ENCODE measurements around the gene DOCK2. TPM values are rescaled to one million over a fixed set of nuclear protein-coding genes. Genes with fewer than 3 reads are reported as not detected.

DOCK2 gene
- total and polyA plus RNA-seq, 3 donors from 2014 or later = 6.8 to 8.9 (median 7.3) TPM

GRCh38 chr5:169914766-169915165 lies 277.7 kb downstream of the DOCK2 start:
- Histone ChIP-seq H3K4me3 (no peak overlapping the region), H3K27ac (no peak overlapping the region), H3K4me1 (no peaks in the 10 kb centered on the region), H3K36me3 (ENCODE audit: low read depth, missing control alignments) (no peaks in the 10 kb centered on the region), H3K27me3 (no peaks in the 10 kb centered on the region), H3K9me3 (no peaks in the 10 kb centered on the region)
- DNase-seq = peak; percentile 75
- TF ChIP-seq CTCF (IDR thresholded peaks at IDR 0.05) (no peak), POLR2A (IDR thresholded peaks at IDR 0.05) (no peak)
- intact Hi-C loops (cut with DNase I; ENCODE audit: low total_unique reads) = no loop called here
- WGBS, 2 donors = 39 to 68% methylated on average over 2 of the region's 2 CpGs

GRCh38 chr5:169917500-169917899 lies 280.4 kb downstream of the DOCK2 start:
- DNase-seq = no peak
- TF ChIP-seq POLR2A (IDR thresholded peaks at IDR 0.05) (no peak), CTCF (IDR thresholded peaks at IDR 0.05) (no peak)
- Histone ChIP-seq H3K4me3 (no peak overlapping the region), H3K4me1 (no peaks in the 10 kb centered on the region), H3K27me3 (no peaks in the 10 kb centered on the region), H3K36me3 (ENCODE audit: low read depth, missing control alignments) (no peaks in the 10 kb centered on the region), H3K27ac (no peak overlapping the region), H3K9me3 (no peaks in the 10 kb centered on the region)
- intact Hi-C loops (cut with DNase I; ENCODE audit: low total_unique reads) = no loop called here
- 88 to 92% methylated on average over 2 of the region's 2 CpGs for WGBS, 2 donors

- WGBS, 2 donors = 70 to 77% methylated on average over 2 of the region's 2 CpGs
- no peak overlapping the region for H3K4me3 ChIP-seq
- H3K27ac ChIP-seq = no peak overlapping the region
- H3K9me3 ChIP-seq = no peaks in the 10 kb centered on the region
- intact Hi-C loops (cut with DNase I; ENCODE audit: low total_unique reads) = no loop called here
- H3K4me1 ChIP-seq = no peaks in the 10 kb centered on the region
- H3K27me3 ChIP-seq = no peaks in the 10 kb centered on the region
- no peak for DNase-seq
- TF ChIP-seq POLR2A (IDR thresholded peaks at IDR 0.05) (no peak), CTCF (IDR thresholded peaks at IDR 0.05) (no peak)
- H3K36me3 ChIP-seq (ENCODE audit: low read depth, missing control alignments) = no peaks in the 10 kb centered on the region
Observed at GRCh38 chr5:169918228-169918627, 281.2 kb downstream of the DOCK2 start.

GRCh38 chr5:169920474-169920873 lies 283.4 kb downstream of the DOCK2 start:
- H3K36me3 ChIP-seq (ENCODE audit: low read depth, missing control alignments) = no peaks in the 10 kb centered on the region
- no peak for DNase-seq
- no peak overlapping the region for H3K4me3 ChIP-seq
- WGBS, 2 donors = 80 to 89% methylated on average over 3 of the region's 3 CpGs
- TF ChIP-seq CTCF (IDR thresholded peaks at IDR 0.05) = no peak
- TF ChIP-seq POLR2A (IDR thresholded peaks at IDR 0.05) = no peak
- no peaks in the 10 kb centered on the region for H3K9me3 ChIP-seq
- H3K27ac ChIP-seq = no peak overlapping the region
- no peaks in the 10 kb centered on the region for H3K4me1 ChIP-seq
- H3K27me3 ChIP-seq = no peaks in the 10 kb centered on the region
- intact Hi-C loops (cut with DNase I; ENCODE audit: low total_unique reads) = no loop called here

GRCh38 chr5:169921384-169921783 lies 284.3 kb downstream of the DOCK2 start:
- Histone ChIP-seq H3K27me3 (no peaks in the 10 kb centered on the region), H3K36me3 (ENCODE audit: low read depth, missing control alignments) (no peaks in the 10 kb centered on the region), H3K9me3 (no peaks in the 10 kb centered on the region), H3K4me3 (no peak overlapping the region), H3K27ac (no peak overlapping the region), H3K4me1 (no peaks in the 10 kb centered on the region)
- no peak for DNase-seq
- TF ChIP-seq CTCF (IDR thresholded peaks at IDR 0.05) = no peak
- TF ChIP-seq POLR2A (IDR thresholded peaks at IDR 0.05) = no peak
- WGBS, 2 donors = 42 to 54% methylated on average over 3 of the region's 3 CpGs
- intact Hi-C loops (cut with DNase I; ENCODE audit: low total_unique reads) = no loop called here
